HepG2 (cell line): ENCODE data around the gene SYNGR2. TPM values are rescaled to one million over a fixed set of nuclear protein-coding genes. Genes with fewer than 3 reads are reported as not detected.

Experiments used
- ATAC-seq: fragments of 200-7000 bp; cut with Tn5 transposase; 3 replicates; pipeline ENCODE4 v1.9.1; 2020; ENCODE audit warnings: mild to moderate bottlenecking, moderate library complexity
- BruUV-seq: library from RNA; stranded (reverse); fragments of 400-500 nt; replicated peaks from 2 replicates; lab custom pipeline; 2021; lab: Mats Ljungman, UMichigan
- CTCF ChIA-PET: fragments of 300-600 bp; formaldehyde crosslinking; extraction: SDS; loops from one replicate; lab custom pipeline; 2021; ENCODE audit warnings: low total read pairs, inconsistent platforms, low intra/inter-chr PET ratio; lab: Yijun Ruan, JAX
- POLR2A ChIA-PET: fragments of 350-600 bp; sonication (Branson Sonifier 250); formaldehyde crosslinking; loops from one replicate; lab custom pipeline; 2020; ENCODE audit warnings: antibody characterized with exemption, inconsistent platforms; lab: Yijun Ruan, JAX
- DNase-seq: peaks from one replicate; pipeline ENCODE4 v3.0.0-alpha.2; 2015; ENCODE audit warnings: low spot score
- FAIRE-seq: peaks from 3 replicates; lab custom pipeline; 2011; peaks lifted over from hg19 to GRCh38; lab: Jason Lieb, UNC
- H2AFZ ChIP-seq: one replicate; pipeline ENCODE4 v1.6.1; 2011; ENCODE audit warnings: low read length, inconsistent platforms
- H3K27ac ChIP-seq: fragments of 300-600 bp; 3 replicates; pipeline ENCODE4 v1.8.0; 2011; ENCODE audit warnings: mixed run types, mild to moderate bottlenecking, mixed read lengths, low read length, inconsistent platforms; ENCODE audit not compliant: insufficient read depth; ENCODE audit errors: extremely low read length
- H3K27me3 ChIP-seq, 2 experiments: fragments of 200-600 bp in 1 of 2; 2 replicates in 1 of 2; 3 replicates in 1 of 2; pipeline versions ENCODE4 v1.6.0 to v1.8.0; 2011; ENCODE audit warnings: low read length in 2 of 2, mild to moderate bottlenecking in 2 of 2, moderate library complexity in 2 of 2, inconsistent platforms in 1 of 2; ENCODE audit not compliant: insufficient read depth in 2 of 2, control insufficient read depth in 1 of 2
- H3K36me3 ChIP-seq, 2 experiments: fragments of 200-600 bp in 1 of 2; replicated peaks in 1 of 2; 2 replicates in 1 of 2; 3 replicates in 1 of 2; pipeline versions ENCODE4 v1.5.1 to v1.8.0; 2011; ENCODE audit warnings: low read length in 2 of 2, inconsistent platforms in 1 of 2; ENCODE audit not compliant: insufficient read depth in 2 of 2, control insufficient read depth in 1 of 2
- H3K4me1 ChIP-seq: 2 replicates; pipeline ENCODE4 v1.5.1; 2012; ENCODE audit warnings: low read length, inconsistent platforms; ENCODE audit not compliant: insufficient read depth
- H3K4me2 ChIP-seq: 2 replicates; pipeline ENCODE4 v1.6.0; 2011; ENCODE audit warnings: low read depth, low read length, inconsistent platforms
- H3K4me3 ChIP-seq, 3 experiments: fragments of 200-600 bp in 1 of 3; sonication (generic), shearing (Covaris generic) in 1 of 3; replicated peaks in 1 of 3; 2 replicates each; pipeline ENCODE4 v1.5.1; 2011 to 2016; ENCODE audit warnings: low read length in 3 of 3, inconsistent platforms in 2 of 3, low read depth in 2 of 3, mild to moderate bottlenecking in 2 of 3, control low read depth in 1 of 3, mixed read lengths in 1 of 3; ENCODE audit not compliant: insufficient read depth in 1 of 3
- H3K79me2 ChIP-seq: one replicate; pipeline ENCODE4 v1.6.1; 2011; ENCODE audit warnings: low read length, inconsistent platforms; ENCODE audit not compliant: insufficient read depth
- H3K9ac ChIP-seq: 2 replicates; pipeline ENCODE4 v1.6.0; 2011; ENCODE audit warnings: mild to moderate bottlenecking, low read depth, low read length, inconsistent platforms; ENCODE audit not compliant: insufficient read depth
- H3K9me3 ChIP-seq: 2 replicates; pipeline ENCODE4 v1.5.1; 2012; ENCODE audit warnings: mild to moderate bottlenecking, low read length
- H4K20me1 ChIP-seq: 2 replicates; pipeline ENCODE4 v1.6.0; 2011; ENCODE audit warnings: inconsistent platforms, mild to moderate bottlenecking, low read length, moderate library complexity; ENCODE audit not compliant: insufficient read depth
- MYC ChIP-seq: sonication (generic); formaldehyde crosslinking; IDR thresholded peaks from 2 replicates; pipeline ENCODE4 v1.9.0; 2021; ENCODE audit warnings: missing genetic modification reagents, borderline replicate concordance
- PAXIP1 ChIP-seq: sonication (generic); formaldehyde crosslinking; conservative IDR thresholded peaks from 2 replicates; pipeline ENCODE4 v1.4.0; 2020; ENCODE audit warnings: mild to moderate bottlenecking, missing genetic modification reagents, moderate library complexity
- TBP ChIP-seq: sonication (generic); formaldehyde crosslinking; IDR thresholded peaks from 2 replicates; pipeline ENCODE4 v1.5.0; 2020; ENCODE audit warnings: missing genetic modification reagents
- ZNF333 ChIP-seq: sonication (generic); formaldehyde crosslinking; IDR thresholded peaks from 2 replicates; pipeline ENCODE4 v1.4.0; 2020; ENCODE audit warnings: mild to moderate bottlenecking, missing genetic modification reagents, borderline replicate concordance
- ZNF609 ChIP-seq: sonication (generic); formaldehyde crosslinking; IDR thresholded peaks from 2 replicates; pipeline ENCODE4 v1.4.0; 2020; ENCODE audit warnings: mild to moderate bottlenecking, missing genetic modification reagents, borderline replicate concordance
- ZNF782 ChIP-seq: sonication (generic); formaldehyde crosslinking; IDR thresholded peaks from 2 replicates; pipeline ENCODE4 v1.4.0; 2020; ENCODE audit warnings: missing genetic modification reagents, mild to moderate bottlenecking, borderline replicate concordance
- WGBS: methylation state at CpG from one replicate; pipeline ENCODE4 v1.1.6; 2017; ENCODE audit warnings: low lambda C conversion rate; 5-methylcytosine and 5-hydroxymethylcytosine counted together
- in situ Hi-C: cut with HindIII; loops from 2 replicates; pipeline ENCODE4 v1.10.0; 2017; ENCODE audit warnings: low pct_unique_long_range_greater_than_20kb; ENCODE audit not compliant: extremely low pct_ligation_motif_present
- intact Hi-C: fragments of 100-400 bp; cut with micrococcal nuclease; formaldehyde crosslinking; loops from one replicate; pipeline ENCODE4 v1.10.0; 2022; ENCODE audit not compliant: unreplicated experiment
- polyA plus RNA-seq, 8 experiments: library from polyadenylated mRNA; depleted of rRNA in 3 of 8; stranded (reverse) in 7 of 8; unstranded in 1 of 8; fragments of >200 nt; fragmentation: Illumina TruSeq in 4 of 8; extraction: Trizol in 4 of 8; gene quantifications; 2 replicates each; pipeline versions ENCODE4 v1.2.1 to v1.2.3, GENCODE V29; 2011 to 2016; ENCODE audit warnings: low read depth in 4 of 8, missing spikeins in 1 of 8, mixed read lengths in 1 of 8; ENCODE audit not compliant: insufficient read depth in 1 of 8
- total RNA-seq, 5 experiments: library from RNA; depleted of rRNA; stranded (reverse); fragments of >200 nt; fragmentation: Illumina TruSeq; extraction: Trizol; gene quantifications; 2 replicates each; pipeline ENCODE4 v1.2.3, GENCODE V29; 2016; ENCODE audit warnings: low read depth in 1 of 5

The SYNGR2 gene
- total and polyA plus RNA-seq, 2 of the 13 experiments (the other 11 are each of a cell fraction or from before 2014, with no cell fraction given), result 46.7 to 170 TPM

- TF ChIP-seq ZNF609 (0 out of 2 replicates have a peak, but pooled peaks have one; percentile 2), ZNF782 (CRISPR knock-in tag) (no peak)
Measured at GRCh38 chr17:78133179-78133951, 35.0 kb upstream of the SYNGR2 start (continued).

- CTCF ChIA-PET, result interaction anchor here (1.3 to 2.3 kb wide), 2 partner anchors 17 to 22 kb away, joined by 11 to 17 read pairs; no protein-coding TSS in a partner anchor
- POLR2A ChIA-PET, result interaction anchor here (0.7 to 2.5 kb wide), 4 partner anchors 10 to 176 kb away, joined by 3 to 10 read pairs (median 6); partner anchors contain the start of genes AFMID, TK1 and TNRC6C
- Histone ChIP-seq H3K27ac (no peak overlapping the region), H3K9me3 (no peaks in the 10 kb centered on the region), H2AFZ (no peak overlapping the region), H3K4me2 (peak overlapping the region; percentile 29), H4K20me1 (no peaks in the 10 kb centered on the region), H3K36me3 (no peaks in the 10 kb centered on the region), H3K27me3 (no peaks in the 10 kb centered on the region), H3K79me2 (no peaks in the 10 kb centered on the region), H3K4me3 (peak overlapping the region in 1 of 3 experiments; percentile 23; a peak in 1 of 6 replicates), H3K4me1 (peaks cover 93% of the 10 kb centered on the region), H3K9ac (no peak overlapping the region)
- DNase-seq (peak; percentile 83), ATAC-seq (peak; percentile 44), FAIRE-seq (peak; percentile 84)
- 38% methylated on average over 36 of the region's 39 CpGs for WGBS
- intact Hi-C loops (loop anchor here (1.0 kb wide), 1 partner anchor 17 kb away; no protein-coding TSS in a partner anchor), in situ Hi-C loops (no loop called here)
- no TSS peak for BruUV-seq
- TF ChIP-seq MYC (CRISPR knock-in tag) (peak; percentile 57; the same call in 1 of the 2 replicates), ZNF333 (CRISPR knock-in tag) (no peak), TBP (CRISPR knock-in tag) (0 out of 2 replicates have a peak, but pooled peaks have one; percentile 41), PAXIP1 (CRISPR knock-in tag) (0 out of 2 replicates have a peak, but pooled peaks have one; percentile 36)
Measured at GRCh38 chr17:78133971-78134898, 34.1 kb upstream of the SYNGR2 start.
